HepG2 (cell line): ENCODE measurements around the gene VAMP5. TPM values are rescaled to one million over a fixed set of nuclear protein-coding genes. Genes with fewer than 3 reads are reported as not detected.

Experiments
- ATRX ChIP-seq: sonication (generic); formaldehyde crosslinking; IDR thresholded peaks from 2 replicates; pipeline ENCODE4 v1.4.0; 2020; ENCODE audit warnings: missing genetic modification reagents, borderline replicate concordance
- HDAC1 ChIP-seq: sonication (generic); formaldehyde crosslinking; IDR thresholded peaks from 2 replicates; pipeline ENCODE4 v1.5.1; 2020; ENCODE audit warnings: mild to moderate bottlenecking, missing genetic modification reagents
- HDAC6 ChIP-seq: fragments of 200-600 bp; sonication (generic); IDR thresholded peaks from 2 replicates; pipeline ENCODE4 v1.7.0; 2017; ENCODE audit warnings: mild to moderate bottlenecking, antibody characterized with exemption, low read length, low read depth
- KAT7 ChIP-seq: IDR thresholded peaks from 2 replicates; pipeline ENCODE4 v1.6.1; 2018; ENCODE audit warnings: borderline replicate concordance, missing compliant biosample characterization
- SALL1 ChIP-seq: sonication (generic); formaldehyde crosslinking; IDR thresholded peaks from 2 replicates; pipeline ENCODE4 v1.8.0; 2022; ENCODE audit warnings: mild to moderate bottlenecking, missing genetic modification reagents
- ZNF124 ChIP-seq: sonication (generic); formaldehyde crosslinking; IDR thresholded peaks from 2 replicates; pipeline ENCODE4 v1.4.0; 2020; ENCODE audit warnings: missing genetic modification reagents
- ZNF138 ChIP-seq: sonication (generic); formaldehyde crosslinking; IDR thresholded peaks from 2 replicates; pipeline ENCODE4 v1.5.0; 2020; ENCODE audit warnings: mild to moderate bottlenecking, low read depth, missing genetic modification reagents
- ZNF367 ChIP-seq: sonication (generic); formaldehyde crosslinking; IDR thresholded peaks from 2 replicates; pipeline ENCODE4 v1.4.0; 2020; ENCODE audit warnings: missing genetic modification reagents, borderline replicate concordance
- ZNF468 ChIP-seq: sonication (generic); formaldehyde crosslinking; IDR thresholded peaks from 2 replicates; pipeline ENCODE4 v1.8.0; 2022; ENCODE audit warnings: mild to moderate bottlenecking, moderate library complexity, missing genetic modification reagents
- ZNF652 ChIP-seq: IDR thresholded peaks from 2 replicates; pipeline ENCODE4 v1.6.1; 2016; ENCODE audit warnings: low read depth, borderline replicate concordance
- ZSCAN20 ChIP-seq: sonication (generic); formaldehyde crosslinking; IDR thresholded peaks from 2 replicates; pipeline ENCODE4 v1.4.0; 2020; ENCODE audit warnings: missing genetic modification reagents, mild to moderate bottlenecking, borderline replicate concordance
- polyA plus RNA-seq, 8 experiments: library from polyadenylated mRNA; depleted of rRNA in 3 of 8; stranded (reverse) in 7 of 8; unstranded in 1 of 8; fragments of >200 nt; fragmentation: Illumina TruSeq in 4 of 8; extraction: Trizol in 4 of 8; gene quantifications; 2 replicates each; pipeline versions ENCODE4 v1.2.1 to v1.2.3, GENCODE V29; 2011 to 2016; ENCODE audit warnings: low read depth in 4 of 8, missing spikeins in 1 of 8, mixed read lengths in 1 of 8; ENCODE audit not compliant: insufficient read depth in 1 of 8
- total RNA-seq, 5 experiments: library from RNA; depleted of rRNA; stranded (reverse); fragments of >200 nt; fragmentation: Illumina TruSeq; extraction: Trizol; gene quantifications; 2 replicates each; pipeline ENCODE4 v1.2.3, GENCODE V29; 2016; ENCODE audit warnings: low read depth in 1 of 5
- TF ChIP-seq, protein P1 (sequence below), 2 experiments: sonication (generic) in 1 of 2; formaldehyde crosslinking in 1 of 2; IDR thresholded peaks; 2 replicates each; pipeline versions ENCODE4 v1.6.1 to v1.9.0; 2014 to 2022; ENCODE audit warnings: antibody characterized with exemption in 1 of 2, borderline replicate concordance in 1 of 2, inconsistent platforms in 1 of 2, low read depth in 1 of 2, missing genetic modification reagents in 1 of 2
- TF ChIP-seq, protein P2 (sequence below): sonication (generic); formaldehyde crosslinking; conservative IDR thresholded peaks from 2 replicates; pipeline ENCODE4 v1.4.0; 2020; ENCODE audit warnings: missing genetic modification reagents
- TF ChIP-seq, protein P3 (sequence below): sonication (generic); formaldehyde crosslinking; IDR thresholded peaks from 2 replicates; pipeline ENCODE4; 2020; ENCODE audit warnings: missing genetic modification reagents, mild to moderate bottlenecking, borderline replicate concordance

The VAMP5 gene
- total and polyA plus RNA-seq, 2 of the 13 experiments (the other 11 are each of a cell fraction or from before 2014, with no cell fraction given), result 7.2 to 56.7 TPM

DNA sequence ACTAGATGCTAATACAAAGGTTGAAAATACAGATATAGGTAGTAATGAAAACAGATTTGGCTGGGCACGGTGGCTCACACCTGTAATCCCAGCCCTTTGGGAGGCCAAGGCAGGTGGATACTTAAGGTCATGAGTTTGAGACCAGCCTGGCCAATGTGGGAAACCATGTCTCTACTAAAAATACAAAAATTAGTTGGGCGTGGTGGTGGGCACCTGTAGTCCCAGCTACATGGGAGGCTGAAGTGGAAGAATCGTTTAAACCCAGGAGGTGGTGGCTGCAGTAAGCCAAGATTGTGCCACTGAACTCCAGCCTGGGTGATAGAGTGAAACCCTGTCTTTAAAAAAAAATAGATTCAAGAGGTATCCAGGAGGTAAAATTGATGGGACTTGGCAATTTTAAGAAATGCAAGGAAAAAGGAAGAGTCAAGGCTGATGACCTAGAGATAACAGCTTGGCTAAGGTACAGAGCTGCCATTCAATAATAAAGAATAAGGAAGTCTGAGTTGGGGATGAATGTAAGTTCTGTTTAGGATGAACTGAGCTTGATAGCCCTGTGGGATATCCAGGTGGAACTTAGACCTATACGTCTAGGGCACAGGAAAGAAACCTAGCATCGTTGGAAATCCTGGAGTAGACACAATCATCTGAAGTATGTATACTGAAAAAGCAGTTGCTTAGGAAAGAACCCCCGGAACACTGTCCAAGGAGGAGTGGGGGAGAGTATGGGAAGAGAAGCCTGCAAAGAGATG lies 36.2 kb upstream of the VAMP5 start (continued):
- TF ChIP-seq ZSCAN20 (CRISPR knock-in tag) (no peak), HDAC6 (no peak), ATRX (CRISPR knock-in tag) (no peak), HDAC1 (CRISPR knock-in tag) (no peak), ZNF138 (CRISPR knock-in tag) (no peak), ZNF652 (CRISPR knock-in tag) (no peak), SALL1 (CRISPR knock-in tag) (no peak), KAT7 (CRISPR knock-in tag) (no peak), ZNF367 (CRISPR knock-in tag) (no peak), ZNF124 (no peak), ZNF468 (CRISPR knock-in tag) (no peak)
- TF ChIP-seq, protein P1, sequence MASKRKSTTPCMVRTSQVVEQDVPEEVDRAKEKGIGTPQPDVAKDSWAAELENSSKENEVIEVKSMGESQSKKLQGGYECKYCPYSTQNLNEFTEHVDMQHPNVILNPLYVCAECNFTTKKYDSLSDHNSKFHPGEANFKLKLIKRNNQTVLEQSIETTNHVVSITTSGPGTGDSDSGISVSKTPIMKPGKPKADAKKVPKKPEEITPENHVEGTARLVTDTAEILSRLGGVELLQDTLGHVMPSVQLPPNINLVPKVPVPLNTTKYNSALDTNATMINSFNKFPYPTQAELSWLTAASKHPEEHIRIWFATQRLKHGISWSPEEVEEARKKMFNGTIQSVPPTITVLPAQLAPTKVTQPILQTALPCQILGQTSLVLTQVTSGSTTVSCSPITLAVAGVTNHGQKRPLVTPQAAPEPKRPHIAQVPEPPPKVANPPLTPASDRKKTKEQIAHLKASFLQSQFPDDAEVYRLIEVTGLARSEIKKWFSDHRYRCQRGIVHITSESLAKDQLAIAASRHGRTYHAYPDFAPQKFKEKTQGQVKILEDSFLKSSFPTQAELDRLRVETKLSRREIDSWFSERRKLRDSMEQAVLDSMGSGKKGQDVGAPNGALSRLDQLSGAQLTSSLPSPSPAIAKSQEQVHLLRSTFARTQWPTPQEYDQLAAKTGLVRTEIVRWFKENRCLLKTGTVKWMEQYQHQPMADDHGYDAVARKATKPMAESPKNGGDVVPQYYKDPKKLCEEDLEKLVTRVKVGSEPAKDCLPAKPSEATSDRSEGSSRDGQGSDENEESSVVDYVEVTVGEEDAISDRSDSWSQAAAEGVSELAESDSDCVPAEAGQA (IDR thresholded peaks at IDR 0.05; ENCODE audit: low read depth), result no peak
- TF ChIP-seq, protein P1 (CRISPR knock-in tag; IDR thresholded peaks at IDR 0.05; ENCODE audit: borderline replicate concordance), result no peak
- TF ChIP-seq, protein P2, sequence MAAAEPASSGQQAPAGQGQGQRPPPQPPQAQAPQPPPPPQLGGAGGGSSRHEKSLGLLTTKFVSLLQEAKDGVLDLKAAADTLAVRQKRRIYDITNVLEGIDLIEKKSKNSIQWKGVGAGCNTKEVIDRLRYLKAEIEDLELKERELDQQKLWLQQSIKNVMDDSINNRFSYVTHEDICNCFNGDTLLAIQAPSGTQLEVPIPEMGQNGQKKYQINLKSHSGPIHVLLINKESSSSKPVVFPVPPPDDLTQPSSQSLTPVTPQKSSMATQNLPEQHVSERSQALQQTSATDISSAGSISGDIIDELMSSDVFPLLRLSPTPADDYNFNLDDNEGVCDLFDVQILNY (CRISPR knock-in tag), result no peak
- TF ChIP-seq, protein P3, sequence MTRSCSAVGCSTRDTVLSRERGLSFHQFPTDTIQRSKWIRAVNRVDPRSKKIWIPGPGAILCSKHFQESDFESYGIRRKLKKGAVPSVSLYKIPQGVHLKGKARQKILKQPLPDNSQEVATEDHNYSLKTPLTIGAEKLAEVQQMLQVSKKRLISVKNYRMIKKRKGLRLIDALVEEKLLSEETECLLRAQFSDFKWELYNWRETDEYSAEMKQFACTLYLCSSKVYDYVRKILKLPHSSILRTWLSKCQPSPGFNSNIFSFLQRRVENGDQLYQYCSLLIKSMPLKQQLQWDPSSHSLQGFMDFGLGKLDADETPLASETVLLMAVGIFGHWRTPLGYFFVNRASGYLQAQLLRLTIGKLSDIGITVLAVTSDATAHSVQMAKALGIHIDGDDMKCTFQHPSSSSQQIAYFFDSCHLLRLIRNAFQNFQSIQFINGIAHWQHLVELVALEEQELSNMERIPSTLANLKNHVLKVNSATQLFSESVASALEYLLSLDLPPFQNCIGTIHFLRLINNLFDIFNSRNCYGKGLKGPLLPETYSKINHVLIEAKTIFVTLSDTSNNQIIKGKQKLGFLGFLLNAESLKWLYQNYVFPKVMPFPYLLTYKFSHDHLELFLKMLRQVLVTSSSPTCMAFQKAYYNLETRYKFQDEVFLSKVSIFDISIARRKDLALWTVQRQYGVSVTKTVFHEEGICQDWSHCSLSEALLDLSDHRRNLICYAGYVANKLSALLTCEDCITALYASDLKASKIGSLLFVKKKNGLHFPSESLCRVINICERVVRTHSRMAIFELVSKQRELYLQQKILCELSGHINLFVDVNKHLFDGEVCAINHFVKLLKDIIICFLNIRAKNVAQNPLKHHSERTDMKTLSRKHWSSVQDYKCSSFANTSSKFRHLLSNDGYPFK (CRISPR knock-in tag), result no peak
